ENCODE results near the gene LINGO3. TPM values are rescaled to one million over a fixed set of nuclear protein-coding genes. Genes with fewer than 3 reads are reported as not detected.

LINGO3 gene
- total RNA-seq, 1 donor from 2014 or later, result not detected

- intact Hi-C loops (cut with DNase I), result no loop called here
- DNase-seq (ENCODE audit: missing footprints) (no peak), ATAC-seq (no peak)
Measured at GRCh38 chr19:2329501-2329916, 21.6 kb upstream of the LINGO3 start.

- no peak for ATAC-seq
- DNase-seq (ENCODE audit: missing footprints), result peak; percentile 65
- intact Hi-C loops (cut with DNase I), result no loop called here
Measured at GRCh38 chr19:2329149-2329478, 21.2 kb upstream of the LINGO3 start.

- DNase-seq (ENCODE audit: missing footprints), result peak; percentile 95
- intact Hi-C loops (cut with DNase I), result no loop called here
- peak; percentile 93 for ATAC-seq
Measured at GRCh38 chr19:2328401-2329148, 20.6 kb upstream of the LINGO3 start, which contains the start of the genes LSM7 and SPPL2B. LSM7 (minus strand) TSS chr19:2328586; CDS start chr19:2328566, 20 bp downstream. SPPL2B (plus strand) TSS chr19:2328684; CDS start chr19:2328710, 26 bp downstream.

GRCh38 chr19:2327773-2328400, 19.9 kb upstream of the LINGO3 start:
- DNase-seq (ENCODE audit: missing footprints) (peak; percentile 51), ATAC-seq (peak; percentile 30)
- intact Hi-C loops (cut with DNase I), result no loop called here

- intact Hi-C loops (cut with DNase I), result no loop called here
- no peak for ATAC-seq
- peak; percentile 43 for DNase-seq (ENCODE audit: missing footprints)
Measured at GRCh38 chr19:2326699-2327360, 18.9 kb upstream of the LINGO3 start.

- ATAC-seq (no peak), DNase-seq (ENCODE audit: missing footprints) (peak; percentile 45)
- intact Hi-C loops (cut with DNase I), result no loop called here
Measured at GRCh38 chr19:2325281-2326046, 17.5 kb upstream of the LINGO3 start.

GRCh38 chr19:2324220-2324948, 16.4 kb upstream of the LINGO3 start:
- peak; percentile 57 for DNase-seq (ENCODE audit: missing footprints)
- intact Hi-C loops (cut with DNase I), result no loop called here

GRCh38 chr19:2323707-2324106, 15.8 kb upstream of the LINGO3 start:
- peak; percentile 32 for DNase-seq (ENCODE audit: missing footprints)
- ATAC-seq, result no peak
- intact Hi-C loops (cut with DNase I), result no loop called here

More at GRCh38 chr19:2324220-2324948, 16.4 kb upstream of the LINGO3 start:
- ATAC-seq, result no peak

- ATAC-seq, result no peak
- intact Hi-C loops (cut with DNase I), result no loop called here
- no peak for DNase-seq (ENCODE audit: missing footprints)
Measured at GRCh38 chr19:2321565-2322283, 13.8 kb upstream of the LINGO3 start.

GRCh38 chr19:2320939-2321338, 13.0 kb upstream of the LINGO3 start:
- DNase-seq (ENCODE audit: missing footprints) (no peak), ATAC-seq (no peak)
- intact Hi-C loops (cut with DNase I), result no loop called here

GRCh38 chr19:2320049-2320448, 12.1 kb upstream of the LINGO3 start:
- intact Hi-C loops (cut with DNase I), result no loop called here
- DNase-seq (ENCODE audit: missing footprints) (no peak), ATAC-seq (no peak)

GRCh38 chr19:2319551-2319950, 11.6 kb upstream of the LINGO3 start:
- ATAC-seq (no peak), DNase-seq (ENCODE audit: missing footprints) (no peak)
- intact Hi-C loops (cut with DNase I), result no loop called here

- no peak for DNase-seq (ENCODE audit: missing footprints)
- intact Hi-C loops (cut with DNase I), result no loop called here
- no peak for ATAC-seq
Measured at GRCh38 chr19:2318923-2319322, 11.0 kb upstream of the LINGO3 start.

GRCh38 chr19:2317756-2318155, 9.8 kb upstream of the LINGO3 start:
- no peak for DNase-seq (ENCODE audit: missing footprints)

GRCh38 chr19:2317300-2317699, 9.3 kb upstream of the LINGO3 start:
- no peak for DNase-seq (ENCODE audit: missing footprints)
- intact Hi-C loops (cut with DNase I), result loop anchor here (2.0 kb wide), 1 partner anchor 42 kb away; no protein-coding TSS in a partner anchor
- no peak for ATAC-seq

More at GRCh38 chr19:2317756-2318155, 9.8 kb upstream of the LINGO3 start:
- intact Hi-C loops (cut with DNase I), result loop anchor here (2.0 kb wide), 1 partner anchor 43 kb away; no protein-coding TSS in a partner anchor
- ATAC-seq, result no peak

- peak; percentile 94 for DNase-seq (ENCODE audit: missing footprints)
- intact Hi-C loops (cut with DNase I), result loop anchor here (1.0 to 2.0 kb wide), 2 partner anchors 41 to 160 kb away; no protein-coding TSS in a partner anchor
- ATAC-seq, result peak; percentile 91
Measured at GRCh38 chr19:2315818-2316353, 7.9 kb upstream of the LINGO3 start.

GRCh38 chr19:2315121-2315817, 7.3 kb upstream of the LINGO3 start:
- ATAC-seq (no peak), DNase-seq (ENCODE audit: missing footprints) (no peak)
- intact Hi-C loops (cut with DNase I), result no loop called here
